Fibroblast of mammary gland (primary cell): ENCODE data around the gene ERN2.

Experiments used
- DNase-seq: peaks from one replicate; pipeline ENCODE4 v3.0.0-alpha.2; 2010; ENCODE audit warnings: low read depth
- H3K4me3 ChIP-seq: 2 replicates; pipeline ENCODE4 v1.5.1; 2011; ENCODE audit warnings: low read depth, mild to moderate bottlenecking, low read length, moderate library complexity; ENCODE audit not compliant: control insufficient read depth
- TF ChIP-seq, protein P1 (sequence below): conservative IDR thresholded peaks from 2 replicates; pipeline ENCODE4 v1.5.1; 2011; ENCODE audit warnings: low read depth, low read length, inconsistent platforms; ENCODE audit not compliant: control insufficient read depth, insufficient read depth

The ERN2 gene

GRCh38 chr16:23695756-23696155 lies 17.3 kb downstream of the ERN2 start:
- TF ChIP-seq, protein P1, sequence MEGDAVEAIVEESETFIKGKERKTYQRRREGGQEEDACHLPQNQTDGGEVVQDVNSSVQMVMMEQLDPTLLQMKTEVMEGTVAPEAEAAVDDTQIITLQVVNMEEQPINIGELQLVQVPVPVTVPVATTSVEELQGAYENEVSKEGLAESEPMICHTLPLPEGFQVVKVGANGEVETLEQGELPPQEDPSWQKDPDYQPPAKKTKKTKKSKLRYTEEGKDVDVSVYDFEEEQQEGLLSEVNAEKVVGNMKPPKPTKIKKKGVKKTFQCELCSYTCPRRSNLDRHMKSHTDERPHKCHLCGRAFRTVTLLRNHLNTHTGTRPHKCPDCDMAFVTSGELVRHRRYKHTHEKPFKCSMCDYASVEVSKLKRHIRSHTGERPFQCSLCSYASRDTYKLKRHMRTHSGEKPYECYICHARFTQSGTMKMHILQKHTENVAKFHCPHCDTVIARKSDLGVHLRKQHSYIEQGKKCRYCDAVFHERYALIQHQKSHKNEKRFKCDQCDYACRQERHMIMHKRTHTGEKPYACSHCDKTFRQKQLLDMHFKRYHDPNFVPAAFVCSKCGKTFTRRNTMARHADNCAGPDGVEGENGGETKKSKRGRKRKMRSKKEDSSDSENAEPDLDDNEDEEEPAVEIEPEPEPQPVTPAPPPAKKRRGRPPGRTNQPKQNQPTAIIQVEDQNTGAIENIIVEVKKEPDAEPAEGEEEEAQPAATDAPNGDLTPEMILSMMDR = no peak
- no peak overlapping the region for H3K4me3 ChIP-seq
- no peak for DNase-seq

DNA sequence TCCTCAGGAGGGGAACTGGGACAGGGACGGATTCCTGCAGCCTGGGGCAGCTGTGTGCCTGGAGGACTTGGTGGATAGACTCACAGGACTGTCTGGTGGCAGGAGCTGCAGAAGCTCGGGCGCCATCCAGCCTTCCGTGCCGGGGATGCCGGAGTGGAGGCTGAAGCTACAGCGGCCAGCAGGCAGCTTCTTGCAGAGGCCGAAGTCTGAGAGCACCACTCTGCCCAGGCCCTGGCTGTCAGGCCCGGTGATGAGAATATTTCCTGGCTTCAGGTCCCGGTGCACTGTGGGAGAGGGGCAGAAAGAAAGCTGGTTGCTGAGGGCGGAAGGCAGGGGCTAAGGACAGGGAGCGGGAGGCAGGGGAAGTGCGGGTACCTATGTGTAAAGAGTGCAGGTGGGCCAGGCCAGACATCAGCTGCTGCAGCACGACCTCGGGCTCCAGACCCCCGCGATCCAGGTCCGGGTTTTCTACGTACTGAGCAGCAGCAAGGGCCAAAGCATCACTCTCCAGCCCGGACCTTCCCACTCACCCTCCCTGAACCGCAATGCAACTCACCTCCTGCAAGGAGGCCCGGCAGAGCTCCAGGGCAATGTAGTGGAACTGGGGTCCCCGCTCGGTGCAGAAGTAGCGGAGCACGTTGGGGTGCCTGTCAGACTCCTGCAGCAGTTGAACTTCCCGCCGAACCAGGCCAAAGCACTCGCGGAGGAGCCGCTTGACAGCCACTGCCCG lies 18.2 kb downstream of the ERN2 start:
- H3K4me3 ChIP-seq = peak overlapping the region; percentile 10
- TF ChIP-seq, protein P1 = no peak
- peak; percentile 33 for DNase-seq

- TF ChIP-seq, protein P1 = no peak
- no peak for DNase-seq
- no peak overlapping the region for H3K4me3 ChIP-seq
Observed at GRCh38 chr16:23694265-23694643, 18.8 kb downstream of the ERN2 start.

DNA sequence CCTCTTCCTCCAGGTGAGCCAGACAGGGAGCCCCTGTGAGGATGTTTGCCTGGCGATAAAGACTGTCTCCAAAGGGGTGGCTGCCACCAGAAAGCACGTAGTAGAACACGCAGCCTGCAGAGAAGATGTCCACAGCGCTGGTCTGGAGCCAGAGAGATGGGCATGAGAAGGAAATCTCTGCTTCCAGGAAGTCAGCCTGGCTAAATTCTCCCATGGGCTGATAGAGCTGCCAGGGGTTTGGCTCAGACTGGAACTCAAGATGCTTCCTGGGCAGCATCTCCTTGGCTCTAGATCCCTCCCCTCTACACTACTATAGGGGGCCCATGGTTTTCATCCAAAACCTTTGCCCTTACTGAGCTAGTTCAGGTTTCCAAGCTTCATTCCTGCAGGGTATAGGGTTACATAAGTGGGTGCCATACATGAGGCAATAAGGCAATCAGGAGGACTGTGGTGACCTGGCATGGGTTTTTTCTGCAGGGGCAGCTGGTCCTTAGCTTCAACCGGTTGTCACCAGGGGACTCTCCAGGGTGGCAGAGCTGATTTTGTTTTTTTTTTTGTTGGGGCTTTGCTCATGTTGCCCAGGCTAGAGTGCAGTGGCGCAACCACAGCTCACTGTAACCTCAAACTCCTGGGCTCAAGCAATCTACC lies 20.7 kb downstream of the ERN2 start:
- no peak overlapping the region for H3K4me3 ChIP-seq
- TF ChIP-seq, protein P1 = no peak
- no peak for DNase-seq

GRCh38 chr16:23691483-23692189 lies 21.4 kb downstream of the ERN2 start:
- no peak overlapping the region for H3K4me3 ChIP-seq
- TF ChIP-seq, protein P1 = no peak
- peak; percentile 23 for DNase-seq

DNA sequence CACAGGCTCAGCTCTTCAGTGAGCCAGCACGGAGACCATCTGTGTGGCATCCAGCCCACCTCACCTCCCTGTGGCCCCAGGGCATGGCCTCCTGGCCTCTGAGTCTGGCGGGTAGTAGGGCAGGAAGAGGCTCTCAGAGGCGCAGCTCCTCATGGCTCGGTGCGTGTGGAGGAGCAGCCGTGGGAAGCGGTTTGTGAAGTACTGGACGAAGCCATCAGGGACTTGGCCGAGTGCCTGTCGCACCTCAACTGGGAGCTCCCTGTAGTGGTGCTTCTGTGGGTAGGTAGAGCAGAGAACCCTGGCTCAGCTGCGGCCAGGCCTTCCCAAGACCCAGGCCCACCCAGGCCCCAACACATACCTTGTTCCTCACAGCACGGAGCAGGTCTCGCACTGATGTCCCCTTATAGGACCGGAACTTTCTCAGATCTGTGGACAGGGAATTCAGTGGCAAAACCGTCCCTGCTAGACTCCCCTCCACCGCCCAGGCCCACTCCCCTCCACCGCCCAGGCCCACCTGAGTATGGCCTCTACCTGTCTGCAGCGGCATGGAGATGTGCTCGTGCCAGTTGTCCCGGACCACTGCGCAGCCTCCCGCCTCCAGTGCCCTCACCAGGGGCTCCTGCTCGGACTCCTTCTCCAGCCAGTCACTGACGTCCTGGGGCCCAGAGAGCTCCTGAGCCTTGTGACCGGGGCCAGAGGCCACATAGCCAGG lies 22.1 kb downstream of the ERN2 start:
- DNase-seq = no peak
- TF ChIP-seq, protein P1 = no peak
- H3K4me3 ChIP-seq = no peak overlapping the region
